OCI-LY7 (cell line): ENCODE measurements around the gene SKAP2.

Experiments used
- CTCF ChIP-seq: fragments of 200-600 bp; sonication (generic); conservative IDR thresholded peaks from 2 replicates; pipeline ENCODE4 v1.5.1; 2014; ENCODE audit warnings: mild to moderate bottlenecking, antibody characterized with exemption, low read length, moderate library complexity, mixed read lengths
- EZH2phosphoT487 ChIP-seq: fragments of 200-600 bp; sonication (generic); IDR thresholded peaks from 2 replicates; pipeline ENCODE4 v1.6.1; 2018; ENCODE audit warnings: low read depth, borderline replicate concordance, mild to moderate bottlenecking, mixed run types, antibody characterized with exemption, low read length, moderate library complexity, mixed read lengths

GRCh38 chr7:26861050-26861449 lies 3.3 kb downstream of the SKAP2 start:
- TF ChIP-seq CTCF (no peak), EZH2phosphoT487 (no peak)
